OCI-LY7 (cell line): ENCODE measurements around the gene ZNF497.

Experiments used
- EZH2phosphoT487 ChIP-seq: fragments of 200-600 bp; sonication (generic); IDR thresholded peaks from 2 replicates; pipeline ENCODE4 v1.6.1; 2018; ENCODE audit warnings: low read depth, borderline replicate concordance, mild to moderate bottlenecking, mixed run types, antibody characterized with exemption, low read length, moderate library complexity, mixed read lengths
- TF ChIP-seq, protein P1 (sequence below): fragments of 200-600 bp; sonication (generic); conservative IDR thresholded peaks from 2 replicates; pipeline ENCODE4 v1.5.1; 2014; ENCODE audit warnings: mild to moderate bottlenecking, antibody characterized with exemption, low read length, moderate library complexity, mixed read lengths

DNA sequence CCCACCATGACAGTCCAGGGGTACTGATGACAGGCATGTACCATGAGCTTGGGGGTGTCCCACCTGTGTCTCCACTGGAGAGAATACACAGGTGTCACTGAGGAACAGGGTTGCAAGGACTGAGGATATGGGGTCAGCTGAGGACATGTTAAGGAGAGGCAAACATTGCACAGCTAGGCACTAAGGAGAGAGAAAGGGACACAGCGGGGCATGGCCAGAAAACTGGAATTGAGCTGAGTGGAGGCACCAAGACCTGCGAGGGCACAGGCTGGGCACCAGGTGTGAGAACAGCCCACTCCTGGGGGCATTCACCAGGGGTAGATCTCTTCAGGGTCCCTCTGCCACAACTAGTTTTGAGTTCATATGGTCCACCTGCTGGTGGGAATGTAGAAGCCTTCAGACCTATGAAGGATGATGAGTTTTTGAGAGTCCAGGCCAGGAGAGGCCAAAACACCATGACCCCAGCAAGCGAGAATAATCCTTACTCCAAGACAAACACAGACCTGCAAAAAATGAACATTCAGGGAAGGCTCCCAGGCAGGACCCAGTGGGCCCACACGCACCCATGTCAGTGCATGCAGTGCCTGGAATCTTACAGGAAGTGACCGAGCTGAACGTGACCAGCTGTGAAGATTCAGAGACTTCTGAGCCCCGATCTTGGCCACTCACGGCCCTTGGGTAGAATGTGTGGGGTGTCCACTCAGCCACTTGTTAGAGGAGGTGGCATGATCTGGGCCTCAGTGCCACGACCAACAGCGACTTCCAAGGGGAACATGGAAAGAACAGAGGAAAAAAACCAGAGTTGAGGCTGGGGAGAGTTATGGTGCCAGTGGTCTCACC is 44.5 kb upstream of the ZNF497 start:
- TF ChIP-seq, protein P1, sequence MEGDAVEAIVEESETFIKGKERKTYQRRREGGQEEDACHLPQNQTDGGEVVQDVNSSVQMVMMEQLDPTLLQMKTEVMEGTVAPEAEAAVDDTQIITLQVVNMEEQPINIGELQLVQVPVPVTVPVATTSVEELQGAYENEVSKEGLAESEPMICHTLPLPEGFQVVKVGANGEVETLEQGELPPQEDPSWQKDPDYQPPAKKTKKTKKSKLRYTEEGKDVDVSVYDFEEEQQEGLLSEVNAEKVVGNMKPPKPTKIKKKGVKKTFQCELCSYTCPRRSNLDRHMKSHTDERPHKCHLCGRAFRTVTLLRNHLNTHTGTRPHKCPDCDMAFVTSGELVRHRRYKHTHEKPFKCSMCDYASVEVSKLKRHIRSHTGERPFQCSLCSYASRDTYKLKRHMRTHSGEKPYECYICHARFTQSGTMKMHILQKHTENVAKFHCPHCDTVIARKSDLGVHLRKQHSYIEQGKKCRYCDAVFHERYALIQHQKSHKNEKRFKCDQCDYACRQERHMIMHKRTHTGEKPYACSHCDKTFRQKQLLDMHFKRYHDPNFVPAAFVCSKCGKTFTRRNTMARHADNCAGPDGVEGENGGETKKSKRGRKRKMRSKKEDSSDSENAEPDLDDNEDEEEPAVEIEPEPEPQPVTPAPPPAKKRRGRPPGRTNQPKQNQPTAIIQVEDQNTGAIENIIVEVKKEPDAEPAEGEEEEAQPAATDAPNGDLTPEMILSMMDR, result peak; percentile 62
- TF ChIP-seq EZH2phosphoT487, result no peak
